GM23338 (cell line): ENCODE measurements around the gene GM2A.

Experiments
- EZH2 ChIP-seq: fragments of 200-600 bp; sonication (generic); IDR thresholded peaks from one replicate; pipeline ENCODE4 v1.8.0; 2017; ENCODE audit warnings: antibody characterized with exemption, mild to moderate bottlenecking, low read depth; ENCODE audit not compliant: unreplicated experiment
- EZH2phosphoT487 ChIP-seq: fragments of 200-600 bp; sonication (generic); IDR thresholded peaks from one replicate; pipeline ENCODE4 v1.8.1; 2018; ENCODE audit warnings: antibody characterized with exemption; ENCODE audit not compliant: unreplicated experiment
- JUNB ChIP-seq: IDR thresholded peaks from one replicate; pipeline ENCODE4 v1.6.1; 2016; ENCODE audit warnings: antibody characterized with exemption; ENCODE audit not compliant: unreplicated experiment
- TF ChIP-seq, protein P1 (sequence below), 2 experiments: fragments of 200-600 bp in 1 of 2; sonication (generic) in 1 of 2; conservative IDR thresholded peaks; 2 replicates each; pipeline versions ENCODE4 v1.5.1 to v1.6.1; 2016 to 2017; ENCODE audit warnings: antibody characterized with exemption in 2 of 2, low read depth in 2 of 2, mild to moderate bottlenecking in 2 of 2, moderate library complexity in 1 of 2

DNA sequence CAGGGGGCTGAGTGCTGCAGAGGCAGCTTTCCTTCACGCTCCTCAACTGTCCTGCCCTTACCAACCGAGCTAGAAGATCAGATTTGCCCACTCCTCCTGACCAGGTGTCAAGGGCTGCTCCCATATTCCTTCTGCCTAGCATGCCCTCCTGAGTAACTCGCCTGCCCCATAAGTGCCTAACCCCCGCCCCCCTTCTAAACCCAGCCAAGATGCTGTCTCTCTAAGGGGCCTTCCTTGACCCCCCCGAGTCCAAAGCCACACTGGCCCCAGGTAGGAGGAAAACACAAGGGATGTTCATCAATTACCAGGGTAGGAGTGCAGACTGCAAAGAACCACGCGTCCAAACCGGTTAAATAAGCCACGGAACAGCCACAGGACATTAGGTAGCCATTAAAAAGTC lies 33.8 kb upstream of the GM2A start:
- TF ChIP-seq, protein P1, sequence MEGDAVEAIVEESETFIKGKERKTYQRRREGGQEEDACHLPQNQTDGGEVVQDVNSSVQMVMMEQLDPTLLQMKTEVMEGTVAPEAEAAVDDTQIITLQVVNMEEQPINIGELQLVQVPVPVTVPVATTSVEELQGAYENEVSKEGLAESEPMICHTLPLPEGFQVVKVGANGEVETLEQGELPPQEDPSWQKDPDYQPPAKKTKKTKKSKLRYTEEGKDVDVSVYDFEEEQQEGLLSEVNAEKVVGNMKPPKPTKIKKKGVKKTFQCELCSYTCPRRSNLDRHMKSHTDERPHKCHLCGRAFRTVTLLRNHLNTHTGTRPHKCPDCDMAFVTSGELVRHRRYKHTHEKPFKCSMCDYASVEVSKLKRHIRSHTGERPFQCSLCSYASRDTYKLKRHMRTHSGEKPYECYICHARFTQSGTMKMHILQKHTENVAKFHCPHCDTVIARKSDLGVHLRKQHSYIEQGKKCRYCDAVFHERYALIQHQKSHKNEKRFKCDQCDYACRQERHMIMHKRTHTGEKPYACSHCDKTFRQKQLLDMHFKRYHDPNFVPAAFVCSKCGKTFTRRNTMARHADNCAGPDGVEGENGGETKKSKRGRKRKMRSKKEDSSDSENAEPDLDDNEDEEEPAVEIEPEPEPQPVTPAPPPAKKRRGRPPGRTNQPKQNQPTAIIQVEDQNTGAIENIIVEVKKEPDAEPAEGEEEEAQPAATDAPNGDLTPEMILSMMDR (conservative IDR thresholded peaks at IDR 0.05; ENCODE audit: low read depth in 2 of 2), result no peak
- TF ChIP-seq JUNB, result no peak
- no peak for TF ChIP-seq EZH2phosphoT487
- TF ChIP-seq EZH2, result no peak
